Neural progenitor cell (in vitro differentiated cells): Measurements from ENCODE around the gene SMIM38.

Source experiments
- EZH2 ChIP-seq: fragments of 200-600 bp; sonication (generic); IDR thresholded peaks from 2 replicates; pipeline ENCODE4 v1.6.1; 2017; ENCODE audit warnings: antibody characterized with exemption, mild to moderate bottlenecking, moderate library complexity
- EZH2phosphoT487 ChIP-seq: fragments of 200-600 bp; sonication (generic); IDR thresholded peaks from 2 replicates; pipeline ENCODE4 v1.6.1; 2017; ENCODE audit warnings: antibody characterized with exemption
- TF ChIP-seq, protein P1 (sequence below): fragments of 200-600 bp; sonication (generic); IDR thresholded peaks from 2 replicates; pipeline ENCODE4 v1.5.1; 2017; ENCODE audit warnings: antibody characterized with exemption, mild to moderate bottlenecking

DNA sequence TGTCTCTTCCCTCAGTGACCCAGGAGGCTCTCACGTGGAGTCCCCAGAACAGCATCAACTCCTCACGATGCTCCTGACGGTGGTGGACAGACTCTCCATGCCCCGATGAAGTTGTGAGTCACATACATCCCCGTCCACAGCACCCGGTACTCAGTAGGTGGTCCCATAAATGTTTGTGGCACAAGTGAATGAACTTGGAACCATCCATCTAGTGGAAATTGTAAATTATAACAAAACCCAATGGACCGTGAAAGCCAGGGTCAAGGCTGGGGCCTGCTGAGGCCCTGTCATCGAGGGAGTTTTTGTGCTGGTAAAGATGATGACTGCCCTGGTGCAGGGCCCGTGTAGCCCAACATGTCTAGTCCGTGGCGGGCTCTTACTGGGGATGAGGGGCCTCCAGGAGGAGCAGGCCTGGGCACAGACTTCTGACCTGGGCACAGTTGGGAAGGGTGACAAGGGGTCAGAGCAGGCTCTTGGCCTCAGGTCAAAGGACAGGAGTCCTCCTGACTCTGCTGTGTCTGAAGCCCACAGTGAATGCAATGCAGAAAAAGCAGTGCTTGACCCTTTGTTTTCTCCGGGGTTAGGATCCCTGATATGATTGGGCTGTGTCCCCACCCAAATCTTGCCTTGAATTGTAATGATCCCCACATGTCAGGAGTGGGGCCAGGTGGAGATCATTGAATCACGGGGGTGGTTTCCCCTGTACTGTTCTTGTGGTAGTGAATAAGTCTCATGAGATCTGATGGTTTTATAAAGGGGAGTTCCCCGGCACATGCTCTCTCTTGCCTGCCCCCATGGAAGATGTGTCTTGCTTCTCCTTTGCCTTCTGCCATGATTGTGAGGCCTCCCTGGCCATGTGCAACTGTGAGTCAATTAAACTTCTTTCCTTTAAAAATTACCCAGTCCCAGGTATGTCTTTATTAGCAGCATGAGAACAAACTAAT, 20.0 kb upstream of the SMIM38 start:
- no peak for TF ChIP-seq EZH2
- TF ChIP-seq, protein P1, sequence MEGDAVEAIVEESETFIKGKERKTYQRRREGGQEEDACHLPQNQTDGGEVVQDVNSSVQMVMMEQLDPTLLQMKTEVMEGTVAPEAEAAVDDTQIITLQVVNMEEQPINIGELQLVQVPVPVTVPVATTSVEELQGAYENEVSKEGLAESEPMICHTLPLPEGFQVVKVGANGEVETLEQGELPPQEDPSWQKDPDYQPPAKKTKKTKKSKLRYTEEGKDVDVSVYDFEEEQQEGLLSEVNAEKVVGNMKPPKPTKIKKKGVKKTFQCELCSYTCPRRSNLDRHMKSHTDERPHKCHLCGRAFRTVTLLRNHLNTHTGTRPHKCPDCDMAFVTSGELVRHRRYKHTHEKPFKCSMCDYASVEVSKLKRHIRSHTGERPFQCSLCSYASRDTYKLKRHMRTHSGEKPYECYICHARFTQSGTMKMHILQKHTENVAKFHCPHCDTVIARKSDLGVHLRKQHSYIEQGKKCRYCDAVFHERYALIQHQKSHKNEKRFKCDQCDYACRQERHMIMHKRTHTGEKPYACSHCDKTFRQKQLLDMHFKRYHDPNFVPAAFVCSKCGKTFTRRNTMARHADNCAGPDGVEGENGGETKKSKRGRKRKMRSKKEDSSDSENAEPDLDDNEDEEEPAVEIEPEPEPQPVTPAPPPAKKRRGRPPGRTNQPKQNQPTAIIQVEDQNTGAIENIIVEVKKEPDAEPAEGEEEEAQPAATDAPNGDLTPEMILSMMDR = no peak
- no peak for TF ChIP-seq EZH2phosphoT487
